Measurements from ENCODE around the gene ORAI2.
"Not testable (repeated sequence)": the region's sequence is repeated elsewhere in the genome, so short reads cannot be mapped to it uniquely, and the experiment has no call there.

Gene ORAI2

GRCh38 chr7:102446387-102447156 lies 13.2 kb downstream of the ORAI2 start:
- H3K4me1 ChIP-seq (ENCODE audit: control insufficient read depth, insufficient read depth, low read length, unreplicated experiment), result peaks cover 10% of the 10 kb centered on the region
- no peaks in the 10 kb centered on the region; the same call in 1 of the 2 replicates for H3K36me3 ChIP-seq (ENCODE audit: insufficient read depth, low read length)
- H3K27ac ChIP-seq (ENCODE audit: low read depth, low read length), result no peak overlapping the region
- no peaks in the 10 kb centered on the region for H3K27me3 ChIP-seq (ENCODE audit: insufficient read depth, low read length)
- no peak overlapping the region for H2AFZ ChIP-seq (ENCODE audit: low read length, unreplicated experiment)
- no peaks in the 10 kb centered on the region for H3K79me2 ChIP-seq (ENCODE audit: control insufficient read depth, insufficient read depth, low read length, unreplicated experiment)
- H3K4me3 ChIP-seq (ENCODE audit: low read depth, low read length), result no peak overlapping the region

- H3K27me3 ChIP-seq (ENCODE audit: insufficient read depth, low read length), result no peaks in the 10 kb centered on the region
- no peak overlapping the region for H2AFZ ChIP-seq (ENCODE audit: low read length, unreplicated experiment)
- no peak overlapping the region for H3K4me3 ChIP-seq (ENCODE audit: low read depth, low read length)
- no peaks in the 10 kb centered on the region for H3K79me2 ChIP-seq (ENCODE audit: control insufficient read depth, insufficient read depth, low read length, unreplicated experiment)
- peaks cover 10% of the 10 kb centered on the region for H3K4me1 ChIP-seq (ENCODE audit: control insufficient read depth, insufficient read depth, low read length, unreplicated experiment)
- no peaks in the 10 kb centered on the region for H3K36me3 ChIP-seq (ENCODE audit: insufficient read depth, low read length)
- H3K27ac ChIP-seq (ENCODE audit: low read depth, low read length), result no peak overlapping the region
These were observed 13.9 kb downstream of the ORAI2 start for GRCh38 chr7:102447311-102447710.

- Histone ChIP-seq H3K36me3 (ENCODE audit: insufficient read depth, low read length) (no peaks in the 10 kb centered on the region), H2AFZ (ENCODE audit: low read length, unreplicated experiment) (no peak overlapping the region), H3K27me3 (ENCODE audit: insufficient read depth, low read length) (no peaks in the 10 kb centered on the region), H3K79me2 (ENCODE audit: control insufficient read depth, insufficient read depth, low read length, unreplicated experiment) (no peaks in the 10 kb centered on the region), H3K27ac (ENCODE audit: low read depth, low read length) (no peak overlapping the region), H3K4me3 (ENCODE audit: low read depth, low read length) (no peak overlapping the region), H3K4me1 (ENCODE audit: control insufficient read depth, insufficient read depth, low read length, unreplicated experiment) (peaks cover 10% of the 10 kb centered on the region)
These were observed 15.8 kb downstream of the ORAI2 start for GRCh38 chr7:102449136-102449535.

GRCh38 chr7:102450242-102450641 lies 16.9 kb downstream of the ORAI2 start:
- Histone ChIP-seq H3K4me1 (ENCODE audit: control insufficient read depth, insufficient read depth, low read length, unreplicated experiment) (peaks cover 10% of the 10 kb centered on the region), H3K36me3 (ENCODE audit: insufficient read depth, low read length) (no peaks in the 10 kb centered on the region), H3K27ac (ENCODE audit: low read depth, low read length) (no peak overlapping the region), H3K27me3 (ENCODE audit: insufficient read depth, low read length) (no peaks in the 10 kb centered on the region), H3K4me3 (ENCODE audit: low read depth, low read length) (no peak overlapping the region), H3K79me2 (ENCODE audit: control insufficient read depth, insufficient read depth, low read length, unreplicated experiment) (no peaks in the 10 kb centered on the region), H2AFZ (ENCODE audit: low read length, unreplicated experiment) (no peak overlapping the region)

- Histone ChIP-seq H3K27ac (ENCODE audit: low read depth, low read length) (no peak overlapping the region), H2AFZ (ENCODE audit: low read length, unreplicated experiment) (no peak overlapping the region), H3K27me3 (ENCODE audit: insufficient read depth, low read length) (no peaks in the 10 kb centered on the region), H3K4me3 (ENCODE audit: low read depth, low read length) (no peak overlapping the region), H3K79me2 (ENCODE audit: control insufficient read depth, insufficient read depth, low read length, unreplicated experiment) (no peaks in the 10 kb centered on the region), H3K4me1 (ENCODE audit: control insufficient read depth, insufficient read depth, low read length, unreplicated experiment) (peaks cover 10% of the 10 kb centered on the region), H3K36me3 (ENCODE audit: insufficient read depth, low read length) (no peaks in the 10 kb centered on the region)
These were observed 18.1 kb downstream of the ORAI2 start for GRCh38 chr7:102451371-102452054.

GRCh38 chr7:102452451-102452850 lies 19.1 kb downstream of the ORAI2 start:
- peaks cover 10% of the 10 kb centered on the region for H3K4me1 ChIP-seq (ENCODE audit: control insufficient read depth, insufficient read depth, low read length, unreplicated experiment)
- H3K79me2 ChIP-seq (ENCODE audit: control insufficient read depth, insufficient read depth, low read length, unreplicated experiment), result no peaks in the 10 kb centered on the region
- H3K27me3 ChIP-seq (ENCODE audit: insufficient read depth, low read length), result no peaks in the 10 kb centered on the region
- H3K36me3 ChIP-seq (ENCODE audit: insufficient read depth, low read length), result no peaks in the 10 kb centered on the region; the same call in 1 of the 2 replicates
- H2AFZ ChIP-seq (ENCODE audit: low read length, unreplicated experiment), result no peak overlapping the region
- H3K27ac ChIP-seq (ENCODE audit: low read depth, low read length), result no peak overlapping the region
- H3K4me3 ChIP-seq (ENCODE audit: low read depth, low read length), result no peak overlapping the region

GRCh38 chr7:102453319-102453718 lies 19.9 kb downstream of the ORAI2 start:
- Histone ChIP-seq H3K36me3 (ENCODE audit: insufficient read depth, low read length) (no peaks in the 10 kb centered on the region; the same call in 1 of the 2 replicates), H3K79me2 (ENCODE audit: control insufficient read depth, insufficient read depth, low read length, unreplicated experiment) (no peaks in the 10 kb centered on the region), H3K27me3 (ENCODE audit: insufficient read depth, low read length) (no peaks in the 10 kb centered on the region), H2AFZ (ENCODE audit: low read length, unreplicated experiment) (no peak overlapping the region), H3K27ac (ENCODE audit: low read depth, low read length) (no peak overlapping the region), H3K4me1 (ENCODE audit: control insufficient read depth, insufficient read depth, low read length, unreplicated experiment) (peaks cover 3% of the 10 kb centered on the region), H3K4me3 (ENCODE audit: low read depth, low read length) (no peak overlapping the region)

- Histone ChIP-seq H2AFZ (ENCODE audit: low read length, unreplicated experiment) (no peak overlapping the region), H3K79me2 (ENCODE audit: control insufficient read depth, insufficient read depth, low read length, unreplicated experiment) (no peaks in the 10 kb centered on the region), H3K4me1 (ENCODE audit: control insufficient read depth, insufficient read depth, low read length, unreplicated experiment) (peaks cover 3% of the 10 kb centered on the region), H3K27ac (ENCODE audit: low read depth, low read length) (no peak overlapping the region), H3K27me3 (ENCODE audit: insufficient read depth, low read length) (no peaks in the 10 kb centered on the region), H3K36me3 (ENCODE audit: insufficient read depth, low read length) (no peaks in the 10 kb centered on the region; the same call in 1 of the 2 replicates), H3K4me3 (ENCODE audit: low read depth, low read length) (no peak overlapping the region)
These were observed 21.1 kb downstream of the ORAI2 start for GRCh38 chr7:102454468-102454867.

GRCh38 chr7:102454932-102455331 lies 21.6 kb downstream of the ORAI2 start:
- H3K79me2 ChIP-seq (ENCODE audit: control insufficient read depth, insufficient read depth, low read length, unreplicated experiment); H3K4me3 ChIP-seq (ENCODE audit: low read depth, low read length); H3K27ac ChIP-seq (ENCODE audit: low read depth, low read length); H3K4me1 ChIP-seq (ENCODE audit: control insufficient read depth, insufficient read depth, low read length, unreplicated experiment); H3K27me3 ChIP-seq (ENCODE audit: insufficient read depth, low read length); H3K36me3 ChIP-seq (ENCODE audit: insufficient read depth, low read length); H2AFZ ChIP-seq (ENCODE audit: low read length, unreplicated experiment): not testable (repeated sequence)

GRCh38 chr7:102455596-102455995 lies 22.2 kb downstream of the ORAI2 start:
- no peak overlapping the region for H3K27ac ChIP-seq (ENCODE audit: low read depth, low read length)
- no peak overlapping the region for H2AFZ ChIP-seq (ENCODE audit: low read length, unreplicated experiment)
- H3K79me2 ChIP-seq (ENCODE audit: control insufficient read depth, insufficient read depth, low read length, unreplicated experiment), result no peaks in the 10 kb centered on the region
- H3K4me1 ChIP-seq (ENCODE audit: control insufficient read depth, insufficient read depth, low read length, unreplicated experiment), result peaks cover 3% of the 10 kb centered on the region
- no peaks in the 10 kb centered on the region for H3K27me3 ChIP-seq (ENCODE audit: insufficient read depth, low read length)
- H3K4me3 ChIP-seq (ENCODE audit: low read depth, low read length), result no peak overlapping the region
- no peaks in the 10 kb centered on the region; the same call in 1 of the 2 replicates for H3K36me3 ChIP-seq (ENCODE audit: insufficient read depth, low read length)

GRCh38 chr7:102456327-102456726 lies 23.0 kb downstream of the ORAI2 start:
- Histone ChIP-seq H3K79me2 (ENCODE audit: control insufficient read depth, insufficient read depth, low read length, unreplicated experiment) (no peaks in the 10 kb centered on the region), H3K27me3 (ENCODE audit: insufficient read depth, low read length) (no peaks in the 10 kb centered on the region), H3K4me1 (ENCODE audit: control insufficient read depth, insufficient read depth, low read length, unreplicated experiment) (peaks cover under 1% of the 10 kb centered on the region), H3K36me3 (ENCODE audit: insufficient read depth, low read length) (no peaks in the 10 kb centered on the region; the same call in 1 of the 2 replicates), H2AFZ (ENCODE audit: low read length, unreplicated experiment) (no peak overlapping the region), H3K27ac (ENCODE audit: low read depth, low read length) (no peak overlapping the region), H3K4me3 (ENCODE audit: low read depth, low read length) (no peak overlapping the region)
